Activated T-cell treated with anti-CD3 and anti-CD28 coated beads for 24 hours (primary cell): ENCODE results near the gene GOLGA3.
"Not testable (repeated sequence)": the region's sequence is repeated elsewhere in the genome, so short reads cannot be mapped to it uniquely, and the experiment has no call there.

ENCODE experiments used
- DNase-seq: peaks from one replicate; pipeline ENCODE4 v3.0.0-alpha.2; 2020; ENCODE audit warnings: low read depth

GOLGA3 gene, protein sequence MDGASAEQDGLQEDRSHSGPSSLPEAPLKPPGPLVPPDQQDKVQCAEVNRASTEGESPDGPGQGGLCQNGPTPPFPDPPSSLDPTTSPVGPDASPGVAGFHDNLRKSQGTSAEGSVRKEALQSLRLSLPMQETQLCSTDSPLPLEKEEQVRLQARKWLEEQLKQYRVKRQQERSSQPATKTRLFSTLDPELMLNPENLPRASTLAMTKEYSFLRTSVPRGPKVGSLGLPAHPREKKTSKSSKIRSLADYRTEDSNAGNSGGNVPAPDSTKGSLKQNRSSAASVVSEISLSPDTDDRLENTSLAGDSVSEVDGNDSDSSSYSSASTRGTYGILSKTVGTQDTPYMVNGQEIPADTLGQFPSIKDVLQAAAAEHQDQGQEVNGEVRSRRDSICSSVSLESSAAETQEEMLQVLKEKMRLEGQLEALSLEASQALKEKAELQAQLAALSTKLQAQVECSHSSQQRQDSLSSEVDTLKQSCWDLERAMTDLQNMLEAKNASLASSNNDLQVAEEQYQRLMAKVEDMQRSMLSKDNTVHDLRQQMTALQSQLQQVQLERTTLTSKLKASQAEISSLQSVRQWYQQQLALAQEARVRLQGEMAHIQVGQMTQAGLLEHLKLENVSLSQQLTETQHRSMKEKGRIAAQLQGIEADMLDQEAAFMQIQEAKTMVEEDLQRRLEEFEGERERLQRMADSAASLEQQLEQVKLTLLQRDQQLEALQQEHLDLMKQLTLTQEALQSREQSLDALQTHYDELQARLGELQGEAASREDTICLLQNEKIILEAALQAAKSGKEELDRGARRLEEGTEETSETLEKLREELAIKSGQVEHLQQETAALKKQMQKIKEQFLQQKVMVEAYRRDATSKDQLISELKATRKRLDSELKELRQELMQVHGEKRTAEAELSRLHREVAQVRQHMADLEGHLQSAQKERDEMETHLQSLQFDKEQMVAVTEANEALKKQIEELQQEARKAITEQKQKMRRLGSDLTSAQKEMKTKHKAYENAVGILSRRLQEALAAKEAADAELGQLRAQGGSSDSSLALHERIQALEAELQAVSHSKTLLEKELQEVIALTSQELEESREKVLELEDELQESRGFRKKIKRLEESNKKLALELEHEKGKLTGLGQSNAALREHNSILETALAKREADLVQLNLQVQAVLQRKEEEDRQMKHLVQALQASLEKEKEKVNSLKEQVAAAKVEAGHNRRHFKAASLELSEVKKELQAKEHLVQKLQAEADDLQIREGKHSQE (N-terminal part only)

DNA sequence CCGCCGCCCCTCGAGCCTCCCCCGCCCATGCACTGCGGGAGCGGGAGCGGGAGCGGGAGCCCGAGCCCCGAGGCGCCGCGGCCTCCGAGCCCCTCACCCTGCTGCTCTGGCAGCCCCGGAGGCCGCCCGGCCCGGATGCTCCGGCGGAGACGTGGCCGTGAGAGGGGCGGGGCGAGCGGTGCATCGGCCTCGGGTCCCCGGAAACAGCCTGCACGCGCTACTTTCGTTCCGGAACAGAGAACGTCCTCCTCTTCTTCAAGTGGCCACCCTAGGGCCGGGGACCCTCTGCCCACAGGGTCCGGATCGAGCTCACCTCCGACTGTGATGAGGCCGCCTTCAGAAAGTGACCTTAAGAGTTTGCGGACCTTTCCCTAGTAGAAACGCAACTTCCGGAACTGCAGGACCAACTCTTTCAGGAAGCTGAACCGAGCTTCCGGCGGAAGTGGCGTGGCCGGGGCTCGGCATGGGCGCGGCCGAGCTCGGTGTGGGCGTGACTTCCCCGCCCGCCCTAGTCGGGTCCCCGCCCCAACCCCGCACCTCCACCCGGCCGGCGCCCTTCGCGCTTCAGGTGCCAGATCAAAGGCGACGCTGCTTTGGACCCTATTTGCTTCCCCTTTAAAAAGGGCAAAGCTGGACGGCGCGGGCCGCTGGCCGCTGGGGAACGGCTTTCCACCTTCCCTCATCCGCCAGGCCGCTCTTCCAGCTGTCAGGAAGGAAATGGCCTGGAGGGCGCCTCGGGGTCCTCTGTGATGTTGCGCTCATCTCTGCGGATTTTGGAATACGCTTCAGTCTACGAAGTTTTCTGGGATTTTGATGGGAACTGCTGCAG lies at the start of gene GOLGA3:
TSS of gene GOLGA3 (minus strand) at position 164 of the 829 bp plus-strand sequence. CDS start 6,741 bp downstream, outside the sequence.
- DNase-seq = peak; percentile 95

DNA sequence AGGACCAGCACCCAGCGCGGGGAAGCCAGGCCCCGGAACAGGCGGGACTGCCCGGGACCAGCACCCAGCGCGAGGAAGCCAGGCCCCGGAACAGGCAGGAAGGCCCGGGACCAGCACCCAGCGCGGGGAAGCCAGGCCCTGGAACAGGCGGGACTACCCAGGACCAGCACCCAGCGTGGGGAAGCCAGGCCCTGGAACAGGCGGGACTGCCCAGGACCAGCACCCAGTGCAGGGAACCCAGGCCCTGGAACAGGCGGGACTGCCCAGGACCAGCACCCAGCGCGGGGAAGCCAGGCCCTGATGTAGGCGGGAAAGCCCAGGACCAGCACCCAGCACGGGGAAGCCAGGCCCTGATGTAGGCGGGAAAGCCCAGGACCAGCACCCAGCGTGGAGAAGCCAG lies 46.0 kb upstream of the GOLGA3 start:
- DNase-seq = not testable (repeated sequence)

DNA sequence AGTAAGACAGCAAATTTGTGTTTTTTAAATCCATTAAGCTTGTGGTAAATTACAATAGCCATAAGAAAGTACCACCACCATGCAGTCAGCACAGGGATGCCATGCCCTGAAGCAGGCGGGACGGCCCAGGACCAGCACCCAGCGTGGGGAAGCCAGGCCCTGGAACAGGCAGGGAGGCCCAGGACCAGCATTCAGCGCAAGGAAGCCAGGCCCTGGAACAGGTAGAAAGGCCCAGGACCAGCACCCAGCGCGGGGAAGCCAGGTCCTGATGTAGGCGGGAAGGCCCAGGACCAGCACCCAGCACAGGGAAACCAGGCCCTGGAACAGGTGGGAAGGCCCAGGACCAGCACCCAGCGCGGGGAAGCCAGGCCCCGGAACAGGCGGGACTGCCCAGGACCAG lies 45.5 kb upstream of the GOLGA3 start:
- DNase-seq = no peak

DNA sequence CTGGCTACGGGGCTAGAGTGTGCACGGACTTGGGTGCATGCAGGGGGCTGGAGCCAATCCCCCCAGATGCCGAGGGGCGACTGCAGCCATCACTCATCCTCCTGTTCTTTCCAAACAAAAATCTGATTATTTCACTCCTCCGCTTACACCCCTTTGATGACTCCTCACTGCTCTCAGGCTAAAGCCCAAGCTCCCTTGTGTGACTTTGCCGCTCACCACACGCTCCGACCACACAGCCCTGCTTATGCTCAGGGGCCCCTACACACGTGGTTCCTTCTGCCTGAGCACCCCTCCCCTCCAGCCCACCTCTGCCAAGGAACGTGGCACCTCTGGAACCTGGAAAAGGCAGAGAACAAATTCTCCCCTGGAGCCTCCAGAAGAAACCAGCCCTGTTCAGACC lies 45.1 kb upstream of the GOLGA3 start:
- no peak for DNase-seq

DNA sequence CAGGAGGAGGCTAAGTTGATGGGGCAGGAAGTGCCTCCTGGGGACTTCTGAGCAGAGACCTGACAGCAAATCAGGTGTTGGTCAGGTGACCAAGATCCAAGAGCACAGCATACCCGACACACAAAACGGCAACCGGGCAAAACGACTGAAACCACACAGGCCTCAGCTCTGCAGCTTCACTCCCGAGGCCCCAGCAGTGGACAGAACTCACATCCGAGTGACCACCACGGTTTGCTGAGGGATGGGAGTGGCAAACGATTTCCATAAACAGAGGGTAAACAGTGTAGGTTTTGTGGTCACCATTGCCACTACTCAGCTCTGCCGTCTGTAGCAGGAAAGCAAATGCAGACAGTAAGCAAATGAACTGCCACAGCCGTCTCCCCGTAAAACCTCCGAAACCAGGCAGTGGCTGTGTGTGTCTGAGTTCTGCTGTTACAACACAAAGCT lies 44.3 kb upstream of the GOLGA3 start:
- DNase-seq = peak; percentile 17

DNA sequence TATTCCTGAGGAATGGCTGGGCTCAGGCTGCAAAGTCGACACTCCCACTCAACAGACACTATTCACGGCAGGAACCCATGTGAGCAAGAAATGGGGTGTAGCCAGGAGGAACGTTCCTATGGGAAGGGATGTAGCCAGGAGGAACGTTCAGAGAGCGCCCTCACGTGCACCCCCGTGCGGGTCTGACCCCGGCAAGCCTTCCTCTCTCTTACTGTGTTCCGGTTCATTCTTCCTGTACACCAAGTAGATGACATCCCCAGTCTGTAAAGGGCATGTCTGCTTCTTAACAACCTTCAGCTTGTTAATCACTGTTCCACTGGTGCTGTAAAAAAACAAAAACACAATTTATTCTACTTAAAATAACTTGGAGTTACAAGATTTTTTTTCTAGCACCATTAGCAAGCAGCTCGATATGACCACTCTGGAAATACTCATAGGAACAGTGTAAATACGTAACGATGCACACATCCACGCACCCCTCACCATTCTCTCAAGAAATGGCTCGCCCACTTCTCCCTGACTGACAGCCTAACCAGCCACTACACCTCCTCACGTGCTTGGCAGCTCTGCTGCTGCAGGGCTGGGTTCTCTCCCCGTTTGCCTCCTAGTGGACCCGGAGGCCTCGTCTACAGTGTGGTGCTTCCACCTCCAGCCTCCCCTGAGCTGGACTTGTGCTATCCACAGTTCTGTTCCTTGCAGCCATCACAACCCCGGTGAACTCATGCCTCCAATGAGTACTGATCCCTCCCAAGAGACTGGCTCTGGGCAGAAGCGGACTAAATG lies 43.6 kb upstream of the GOLGA3 start:
- no peak for DNase-seq

DNA sequence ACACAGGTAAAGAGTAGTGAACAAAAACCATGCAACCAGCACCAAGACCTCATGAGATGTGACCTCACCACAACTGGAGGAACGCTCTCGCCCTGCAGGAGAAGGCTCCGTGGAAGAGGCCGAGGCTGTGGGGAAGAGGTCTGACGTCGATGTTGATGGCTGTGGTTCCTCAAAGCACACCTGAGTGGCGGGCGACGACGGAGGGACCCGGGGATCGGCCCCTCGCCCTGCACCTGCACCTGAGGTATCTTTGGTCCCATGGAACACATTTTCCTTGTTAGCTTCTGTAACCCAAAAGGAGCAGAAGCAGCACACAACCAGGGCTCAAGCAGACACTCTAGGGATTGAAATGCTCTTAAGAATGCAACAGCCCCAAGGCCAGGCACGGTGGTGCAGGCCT lies 40.9 kb upstream of the GOLGA3 start:
- DNase-seq = no peak

DNA sequence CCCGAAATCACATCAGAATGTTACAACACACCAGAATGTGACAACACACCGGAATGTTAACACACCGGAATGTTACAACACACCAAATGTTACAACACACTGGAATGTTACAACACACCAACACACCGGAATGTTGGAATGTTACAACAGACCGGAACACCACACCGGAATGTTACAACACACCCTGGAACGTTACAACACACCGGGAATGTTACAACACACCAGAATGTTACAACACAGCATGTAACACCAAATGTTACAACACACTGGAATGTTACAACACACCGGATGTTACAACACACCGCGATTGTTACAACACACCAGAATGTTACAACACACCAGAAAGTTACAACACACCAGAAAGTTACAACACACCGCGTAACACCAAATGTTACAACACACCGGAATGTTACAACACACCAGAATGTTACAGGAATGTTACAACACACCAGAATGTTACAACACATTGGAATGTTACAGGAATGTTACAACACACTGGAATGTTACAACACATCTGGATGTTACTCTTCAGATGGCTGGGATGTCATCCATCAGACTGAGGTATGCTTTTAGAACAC lies 37.7 kb upstream of the GOLGA3 start:
- DNase-seq = no peak

DNA sequence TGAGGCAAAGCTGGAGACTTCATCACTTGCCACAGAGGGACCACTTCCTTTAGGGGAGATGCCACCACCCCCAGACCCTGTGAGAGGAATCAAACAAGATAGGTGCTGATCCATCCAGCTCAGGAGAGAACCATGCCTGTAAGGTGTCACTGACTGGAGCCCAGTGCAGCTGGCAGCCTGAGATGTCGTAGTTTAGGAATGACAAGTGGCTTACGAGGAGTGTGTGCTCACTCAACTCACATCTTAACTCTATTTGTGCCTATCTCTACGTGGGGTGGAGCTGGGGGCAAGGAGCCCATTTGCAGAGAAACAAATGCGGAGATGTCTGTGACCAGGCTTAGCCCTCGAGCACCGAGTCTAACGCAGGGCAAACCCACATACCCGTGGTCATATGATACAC lies 32.9 kb upstream of the GOLGA3 start:
- no peak for DNase-seq

DNA sequence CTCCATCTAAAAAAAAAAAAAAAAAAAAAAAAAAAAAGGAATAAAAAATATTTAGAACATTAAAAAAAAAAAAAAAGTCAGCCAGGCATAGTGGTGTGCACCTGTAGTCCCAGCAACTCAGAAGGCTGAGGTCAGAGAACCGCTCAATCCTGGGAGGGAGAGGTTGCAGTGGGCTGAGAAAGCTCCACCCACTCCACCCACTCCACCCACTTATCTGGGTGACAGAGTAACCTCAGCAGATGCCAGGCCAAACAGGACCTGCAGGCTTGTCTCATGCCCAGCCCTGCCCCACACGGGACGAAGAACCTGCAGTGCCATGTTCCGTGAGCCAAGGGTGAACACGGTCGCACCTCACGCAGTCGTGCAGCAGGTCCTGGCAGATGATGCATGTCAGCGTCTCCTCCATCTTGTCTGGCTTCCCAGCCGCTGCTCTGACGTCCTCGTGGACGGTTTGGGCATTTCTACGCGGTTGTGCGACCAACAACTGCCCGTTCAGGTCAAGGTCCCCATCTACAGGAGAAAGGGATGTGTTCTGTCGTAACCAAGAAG lies 30.1 kb upstream of the GOLGA3 start:
- no peak for DNase-seq

DNA sequence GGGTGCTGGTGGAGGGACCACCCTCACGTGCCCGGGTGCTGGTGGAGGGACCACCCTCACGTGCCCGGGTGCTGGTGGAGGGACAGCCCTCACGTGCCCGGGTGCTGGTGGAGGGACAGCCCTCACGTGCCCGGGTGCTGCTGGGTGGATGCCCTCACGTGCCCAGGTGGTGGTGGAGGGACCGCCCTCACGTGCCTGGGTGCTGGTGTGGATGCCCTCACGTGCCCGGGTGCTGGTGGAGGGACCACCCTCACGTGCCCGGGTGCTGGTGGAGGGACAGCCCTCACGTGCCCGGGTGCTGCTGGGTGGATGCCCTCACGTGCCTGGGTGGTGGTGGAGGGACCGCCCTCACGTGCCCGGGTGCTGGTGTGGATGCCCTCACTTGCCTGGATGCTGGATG lies 28.4 kb upstream of the GOLGA3 start:
- not testable (repeated sequence) for DNase-seq

DNA sequence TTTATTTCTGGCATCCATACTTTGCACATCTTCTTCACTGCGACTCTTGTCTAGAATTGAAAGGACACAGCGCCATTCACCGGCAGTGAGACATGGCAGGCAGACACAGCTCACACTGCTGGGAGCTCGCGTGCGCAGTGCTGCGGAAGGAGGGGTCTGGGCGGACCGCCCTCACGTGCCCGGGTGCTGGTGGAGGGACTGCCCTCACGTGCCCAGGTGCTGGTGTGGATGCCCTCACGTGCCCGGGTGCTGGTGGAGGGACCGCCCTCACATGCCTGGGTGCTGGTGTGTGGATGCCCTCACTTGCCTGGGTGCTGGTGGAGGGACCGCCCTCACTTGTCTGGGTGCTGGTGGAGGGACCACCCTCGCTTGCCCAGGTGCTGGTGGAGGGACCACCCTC lies 27.9 kb upstream of the GOLGA3 start:
- DNase-seq = no peak

DNA sequence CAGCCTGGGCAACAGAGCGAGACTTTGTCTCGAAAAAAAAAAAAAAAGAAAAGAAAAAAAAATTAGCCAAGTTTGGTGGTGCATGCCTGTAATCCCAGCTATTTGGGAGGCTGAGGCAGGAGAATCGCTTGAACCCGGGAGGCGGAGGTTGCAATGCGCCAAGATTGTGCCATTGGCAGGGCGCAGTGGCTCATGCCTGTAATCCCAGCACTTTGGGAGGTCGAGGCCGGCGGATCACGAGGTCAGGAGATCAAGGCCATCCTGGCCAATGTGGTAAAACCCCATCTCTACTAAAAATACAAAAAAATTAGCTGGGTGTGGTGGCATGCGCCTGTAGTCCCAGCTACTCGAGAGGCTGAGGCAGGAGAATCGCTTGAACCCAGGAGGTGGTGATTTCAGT lies 26.5 kb upstream of the GOLGA3 start:
- DNase-seq = not testable (repeated sequence)

DNA sequence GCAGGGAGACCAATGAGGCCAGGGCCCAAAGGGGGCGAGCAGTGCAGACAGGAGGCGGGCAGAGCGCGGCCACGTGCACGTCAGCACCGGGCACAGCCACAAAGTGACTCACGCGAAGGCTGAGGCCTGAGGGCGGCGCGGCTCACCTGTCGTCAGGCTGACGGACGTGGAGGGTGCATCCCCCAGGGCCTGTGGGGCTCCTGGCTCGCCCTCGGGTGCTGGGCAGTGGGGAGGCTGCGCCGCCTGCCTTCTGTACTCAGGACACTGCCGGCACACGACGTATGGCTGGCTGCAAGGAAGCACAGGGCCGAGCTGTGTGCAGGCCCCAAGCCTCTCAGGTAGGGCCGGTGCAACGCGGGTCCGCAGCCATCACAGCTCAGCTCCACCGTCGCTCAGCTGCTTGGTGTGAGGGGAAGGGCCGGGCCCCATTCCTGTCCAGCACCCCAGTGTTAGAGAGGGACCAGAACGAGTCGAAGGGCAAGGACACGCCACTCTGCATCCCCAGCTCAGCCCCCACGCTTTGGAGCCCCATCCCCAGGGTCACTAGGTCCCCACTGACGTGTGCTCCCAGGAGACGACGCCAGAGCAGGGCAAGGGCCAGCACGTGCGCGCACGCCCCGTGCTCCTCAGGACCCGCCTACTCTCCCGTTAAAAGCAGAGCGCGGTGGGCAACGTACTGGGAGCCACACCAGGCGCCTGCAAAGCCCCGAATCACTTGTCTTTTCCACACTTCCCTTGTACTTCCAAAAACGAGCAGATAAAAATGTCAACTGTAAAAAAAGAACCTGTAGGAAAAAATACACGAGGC lies 24.8 kb upstream of the GOLGA3 start:
- DNase-seq = no peak

DNA sequence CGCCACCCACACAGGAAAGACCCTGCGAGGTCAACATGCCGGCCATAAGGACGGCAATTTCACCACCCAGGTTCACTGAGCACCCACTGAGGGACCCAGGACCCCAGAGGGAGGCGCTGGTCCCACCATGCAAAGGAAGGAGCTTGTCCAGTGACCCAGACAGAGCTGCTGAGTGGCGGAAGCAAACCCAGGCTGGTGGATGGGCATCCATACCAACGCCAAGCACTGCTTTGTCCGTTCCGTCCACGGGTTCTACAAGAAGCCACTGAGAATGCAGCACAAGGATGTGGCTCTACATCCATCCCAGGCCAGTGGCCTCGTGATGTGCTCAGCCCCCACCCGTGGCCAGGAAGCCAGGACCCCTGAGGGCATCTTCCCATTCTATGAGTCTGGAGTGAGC lies 23.8 kb upstream of the GOLGA3 start:
- DNase-seq = no peak

DNA sequence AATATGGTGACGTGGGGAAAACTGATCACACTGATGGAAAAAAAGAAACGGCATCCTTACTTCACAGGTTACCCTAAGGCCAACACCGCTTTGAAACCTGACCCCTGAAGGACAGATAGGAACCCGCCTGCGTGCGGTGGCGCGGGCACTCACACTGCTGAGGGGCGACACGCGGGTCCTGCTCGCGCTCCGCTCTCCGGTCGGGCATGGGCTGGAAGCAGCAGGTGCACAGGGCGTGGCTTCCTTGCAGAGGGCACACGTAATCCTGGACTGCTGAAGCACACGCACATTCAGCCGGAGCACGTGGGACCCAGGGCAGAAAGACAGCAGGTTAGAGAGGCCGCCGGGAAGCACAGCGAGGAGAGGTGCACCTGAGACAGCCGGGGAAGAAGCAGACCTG lies 22.8 kb upstream of the GOLGA3 start:
- DNase-seq = no peak

DNA sequence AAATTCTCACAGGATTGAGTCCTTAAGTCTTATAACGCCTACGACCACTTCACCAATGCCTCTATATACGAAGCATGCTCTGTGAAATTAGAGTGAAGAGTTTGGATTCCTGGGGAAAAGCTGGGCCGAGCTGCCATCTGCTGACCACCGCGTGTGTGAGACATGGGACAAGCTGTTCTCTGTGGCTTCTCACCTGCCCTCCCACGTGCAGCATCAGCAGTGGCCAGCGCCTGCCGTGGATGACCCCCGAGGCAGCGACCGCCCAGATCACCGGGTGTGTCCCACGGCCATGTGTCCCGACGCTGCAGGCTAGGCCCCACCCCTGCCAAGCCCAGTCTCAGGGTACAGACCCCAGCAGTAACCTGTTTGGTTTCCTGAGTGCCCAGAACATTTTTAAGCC lies 21.6 kb upstream of the GOLGA3 start:
- DNase-seq = no peak

DNA sequence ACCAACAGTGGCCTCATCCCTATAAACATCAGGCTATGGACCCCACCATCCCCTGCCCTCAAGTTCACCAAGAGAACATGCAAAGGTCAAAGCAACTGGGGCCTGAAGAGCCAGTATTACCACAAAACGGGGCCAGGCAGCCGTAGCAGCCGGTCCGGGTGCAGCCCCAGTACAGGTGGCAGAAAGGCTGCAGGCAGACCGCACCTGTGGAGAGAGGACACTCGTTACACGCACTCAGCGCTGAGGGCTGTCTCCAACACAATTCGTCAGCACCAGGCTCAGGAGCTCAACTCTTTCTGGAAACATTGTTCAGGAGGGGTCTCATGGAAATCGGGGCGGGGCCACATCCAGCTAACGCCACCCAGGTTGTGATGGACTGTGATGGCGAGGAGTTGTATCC lies 19.9 kb upstream of the GOLGA3 start:
- DNase-seq = no peak
